Hepatocyte (in vitro differentiated cells): ENCODE results near the gene FBXL17. TPM values are rescaled to one million over a fixed set of nuclear protein-coding genes. Genes with fewer than 3 reads are reported as not detected.

Experiments
- DNase-seq: peaks from one replicate; pipeline ENCODE4 v3.0.0-alpha.2; 2016; ENCODE audit warnings: low spot score
- H2AFZ ChIP-seq: fragments of 200-600 bp; sonication (generic); 2 replicates; pipeline ENCODE4 v1.6.0; 2016; ENCODE audit warnings: antibody characterized with exemption, mild to moderate bottlenecking
- H3K27ac ChIP-seq: fragments of 200-600 bp; sonication (generic); 2 replicates; pipeline ENCODE4 v1.5.1; 2016; ENCODE audit warnings: mild to moderate bottlenecking
- H3K27me3 ChIP-seq: fragments of 200-600 bp; sonication (generic); 2 replicates; pipeline ENCODE4 v1.6.1; 2016
- H3K36me3 ChIP-seq: fragments of 200-600 bp; sonication (generic); replicated peaks from 2 replicates; pipeline ENCODE4 v1.5.1; 2016; ENCODE audit warnings: low read depth; ENCODE audit not compliant: insufficient read depth
- H3K4me1 ChIP-seq: fragments of 200-600 bp; sonication (generic); 2 replicates; pipeline ENCODE4 v1.5.1; 2016; ENCODE audit warnings: mild to moderate bottlenecking, moderate library complexity; ENCODE audit not compliant: insufficient read depth
- H3K4me2 ChIP-seq: fragments of 200-600 bp; sonication (generic); 2 replicates; pipeline ENCODE4 v1.6.0; 2016
- H3K4me3 ChIP-seq: fragments of 200-600 bp; sonication (generic); 2 replicates; pipeline ENCODE4 v1.5.1; 2016; ENCODE audit warnings: mild to moderate bottlenecking
- H3K79me2 ChIP-seq: fragments of 200-600 bp; sonication (generic); 2 replicates; pipeline ENCODE4 v1.6.0; 2017; ENCODE audit warnings: mild to moderate bottlenecking
- H3K9me2 ChIP-seq: fragments of 200-600 bp; sonication (generic); replicated peaks from 2 replicates; pipeline ENCODE4 v1.6.0; 2017; ENCODE audit warnings: mild to moderate bottlenecking; ENCODE audit not compliant: insufficient read depth
- H3K9me3 ChIP-seq: fragments of 200-600 bp; sonication (generic); 2 replicates; pipeline ENCODE4 v1.5.1; 2016; ENCODE audit warnings: low read depth, mild to moderate bottlenecking
- H4K20me1 ChIP-seq: fragments of 200-600 bp; sonication (generic); 2 replicates; pipeline ENCODE4 v1.6.0; 2016; ENCODE audit warnings: mild to moderate bottlenecking; ENCODE audit not compliant: insufficient read depth, poor library complexity, severe bottlenecking
- EZH2 ChIP-seq: fragments of 200-600 bp; sonication (generic); IDR thresholded peaks from 2 replicates; pipeline ENCODE4 v1.6.1; 2016; ENCODE audit warnings: antibody characterized with exemption, mild to moderate bottlenecking, borderline replicate concordance
- EZH2phosphoT487 ChIP-seq: fragments of 200-600 bp; sonication (generic); IDR thresholded peaks from one replicate; pipeline ENCODE4 v1.6.1; 2018; ENCODE audit warnings: antibody characterized with exemption, mild to moderate bottlenecking, low read depth, moderate library complexity; ENCODE audit not compliant: unreplicated experiment, severe bottlenecking
- WGBS: methylation state at CpG from one replicate; pipeline ENCODE4 v1.1.6; 2016; ENCODE audit warnings: low lambda C conversion rate; ENCODE audit errors: missing lambda C conversion rate; 5-methylcytosine and 5-hydroxymethylcytosine counted together
- polyA plus RNA-seq: library from polyadenylated mRNA; unstranded; fragments of >200 nt; fragmentation: Nextera tagmentation; extraction: Ambion mirVana; gene quantifications from 2 replicates; pipeline ENCODE4 v1.2.1, GENCODE V29; 2016
- total RNA-seq: library from RNA; depleted of rRNA; stranded (reverse); fragments of >200 nt; gene quantifications from 2 replicates; pipeline ENCODE4 v1.2.3, GENCODE V29; 2014
- TF ChIP-seq, protein P1 (sequence below): fragments of 200-600 bp; sonication (generic); IDR thresholded peaks from 2 replicates; pipeline ENCODE4 v1.5.1; 2016; ENCODE audit warnings: antibody characterized with exemption, mild to moderate bottlenecking; ENCODE audit not compliant: poor library complexity

Gene FBXL17
- total and polyA plus RNA-seq, 2 experiments from 2014 or later = 12.5 to 18.2 TPM

DNA sequence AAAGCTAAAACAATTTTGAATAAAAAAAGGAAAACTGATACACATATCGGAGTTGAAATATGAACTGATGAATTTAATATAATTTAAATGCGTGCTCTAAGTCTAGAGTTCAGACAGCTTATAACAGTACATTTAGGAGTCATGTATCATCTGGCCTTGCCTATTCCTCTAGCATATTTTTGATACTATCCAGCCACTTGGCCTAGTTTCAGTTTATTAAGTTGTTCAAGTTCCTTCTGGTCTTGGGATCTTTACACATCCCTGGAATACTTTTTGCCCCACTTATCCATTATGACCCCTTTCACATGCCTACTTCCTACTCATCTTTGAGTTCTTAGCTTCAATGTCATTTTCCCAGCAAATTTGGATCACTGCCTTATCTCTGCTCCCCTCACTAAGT lies 518.8 kb downstream of the FBXL17 start:
- H3K27me3 ChIP-seq = no peaks in the 10 kb centered on the region
- H3K36me3 ChIP-seq = no peaks in the 10 kb centered on the region
- no peaks in the 10 kb centered on the region for H3K79me2 ChIP-seq
- H4K20me1 ChIP-seq = no peaks in the 10 kb centered on the region
- H3K9me3 ChIP-seq = no peaks in the 10 kb centered on the region
- H3K9me2 ChIP-seq = no peaks in the 10 kb centered on the region
- TF ChIP-seq, protein P1, sequence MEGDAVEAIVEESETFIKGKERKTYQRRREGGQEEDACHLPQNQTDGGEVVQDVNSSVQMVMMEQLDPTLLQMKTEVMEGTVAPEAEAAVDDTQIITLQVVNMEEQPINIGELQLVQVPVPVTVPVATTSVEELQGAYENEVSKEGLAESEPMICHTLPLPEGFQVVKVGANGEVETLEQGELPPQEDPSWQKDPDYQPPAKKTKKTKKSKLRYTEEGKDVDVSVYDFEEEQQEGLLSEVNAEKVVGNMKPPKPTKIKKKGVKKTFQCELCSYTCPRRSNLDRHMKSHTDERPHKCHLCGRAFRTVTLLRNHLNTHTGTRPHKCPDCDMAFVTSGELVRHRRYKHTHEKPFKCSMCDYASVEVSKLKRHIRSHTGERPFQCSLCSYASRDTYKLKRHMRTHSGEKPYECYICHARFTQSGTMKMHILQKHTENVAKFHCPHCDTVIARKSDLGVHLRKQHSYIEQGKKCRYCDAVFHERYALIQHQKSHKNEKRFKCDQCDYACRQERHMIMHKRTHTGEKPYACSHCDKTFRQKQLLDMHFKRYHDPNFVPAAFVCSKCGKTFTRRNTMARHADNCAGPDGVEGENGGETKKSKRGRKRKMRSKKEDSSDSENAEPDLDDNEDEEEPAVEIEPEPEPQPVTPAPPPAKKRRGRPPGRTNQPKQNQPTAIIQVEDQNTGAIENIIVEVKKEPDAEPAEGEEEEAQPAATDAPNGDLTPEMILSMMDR = no peak
- TF ChIP-seq EZH2 = no peak
- no peak for DNase-seq
- 95% methylated on average over 2 of the region's 2 CpGs for WGBS
- H2AFZ ChIP-seq = no peak overlapping the region
- no peaks in the 10 kb centered on the region for H3K4me1 ChIP-seq
- no peak overlapping the region for H3K4me3 ChIP-seq
- H3K4me2 ChIP-seq = no peak overlapping the region
- H3K27ac ChIP-seq = no peak overlapping the region

GRCh38 chr5:107861565-107861964 lies 520.3 kb downstream of the FBXL17 start:
- Histone ChIP-seq H3K79me2 (no peaks in the 10 kb centered on the region), H3K27ac (no peak overlapping the region), H3K4me3 (no peak overlapping the region), H3K9me2 (no peaks in the 10 kb centered on the region), H2AFZ (no peak overlapping the region), H4K20me1 (no peaks in the 10 kb centered on the region), H3K36me3 (no peaks in the 10 kb centered on the region), H3K27me3 (no peaks in the 10 kb centered on the region), H3K9me3 (no peaks in the 10 kb centered on the region), H3K4me1 (no peaks in the 10 kb centered on the region), H3K4me2 (no peak overlapping the region)
- no peak for TF ChIP-seq EZH2phosphoT487
- TF ChIP-seq, protein P1 = no peak
- TF ChIP-seq EZH2 = no peak
- 84% methylated on average over 12 of the region's 12 CpGs for WGBS
- no peak for DNase-seq

DNA sequence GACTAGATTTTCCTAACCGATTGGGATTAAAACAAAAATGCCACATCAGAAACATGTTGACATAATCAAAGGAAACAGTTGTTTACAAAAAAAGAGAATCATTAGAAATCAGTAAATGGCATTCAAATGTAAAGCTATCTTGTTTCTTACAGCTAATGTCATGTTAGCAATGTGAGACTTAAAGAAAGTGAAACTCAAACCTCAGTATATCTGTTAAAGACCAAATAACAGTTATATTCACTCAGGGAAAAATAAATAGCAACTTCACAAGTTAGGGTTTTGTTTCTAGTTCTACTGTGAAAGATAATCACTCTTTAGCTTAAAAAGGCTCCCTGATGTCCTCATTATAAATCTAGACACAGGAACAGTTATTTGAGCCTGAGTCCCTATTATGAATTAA lies 521.9 kb downstream of the FBXL17 start:
- no peak overlapping the region for H3K4me2 ChIP-seq
- DNase-seq = no peak
- H3K9me2 ChIP-seq = no peaks in the 10 kb centered on the region
- H3K9me3 ChIP-seq = no peaks in the 10 kb centered on the region
- H3K27me3 ChIP-seq = no peaks in the 10 kb centered on the region
- no peak overlapping the region for H2AFZ ChIP-seq
- no peaks in the 10 kb centered on the region for H4K20me1 ChIP-seq
- H3K4me3 ChIP-seq = no peak overlapping the region
- no peak overlapping the region for H3K27ac ChIP-seq
- no peaks in the 10 kb centered on the region for H3K4me1 ChIP-seq
- WGBS = 64% methylated on average over 1 of the region's 1 CpG
- TF ChIP-seq EZH2phosphoT487 (no peak), EZH2 (no peak)
- TF ChIP-seq, protein P1 = no peak
- H3K36me3 ChIP-seq = no peaks in the 10 kb centered on the region
- no peaks in the 10 kb centered on the region for H3K79me2 ChIP-seq

GRCh38 chr5:107858788-107859187 lies 523.1 kb downstream of the FBXL17 start:
- TF ChIP-seq, protein P1 = no peak
- 51% methylated on average over 3 of the region's 3 CpGs for whole genome bisulfite sequencing
- Histone ChIP-seq H3K36me3 (no peaks in the 10 kb centered on the region), H2AFZ (no peak overlapping the region), H3K79me2 (no peaks in the 10 kb centered on the region), H3K4me2 (no peak overlapping the region), H3K27me3 (no peaks in the 10 kb centered on the region), H3K4me1 (no peaks in the 10 kb centered on the region), H3K9me3 (no peaks in the 10 kb centered on the region), H4K20me1 (no peaks in the 10 kb centered on the region), H3K9me2 (no peaks in the 10 kb centered on the region), H3K27ac (no peak overlapping the region), H3K4me3 (no peak overlapping the region)
- no peak for DNase-seq
